ENCODE data around the gene USP6. TPM values are rescaled to one million over a fixed set of nuclear protein-coding genes. Genes with fewer than 3 reads are reported as not detected.

USP6 gene
- total RNA-seq, 1 experiment from 2014 or later, result 0.10 TPM

DNA sequence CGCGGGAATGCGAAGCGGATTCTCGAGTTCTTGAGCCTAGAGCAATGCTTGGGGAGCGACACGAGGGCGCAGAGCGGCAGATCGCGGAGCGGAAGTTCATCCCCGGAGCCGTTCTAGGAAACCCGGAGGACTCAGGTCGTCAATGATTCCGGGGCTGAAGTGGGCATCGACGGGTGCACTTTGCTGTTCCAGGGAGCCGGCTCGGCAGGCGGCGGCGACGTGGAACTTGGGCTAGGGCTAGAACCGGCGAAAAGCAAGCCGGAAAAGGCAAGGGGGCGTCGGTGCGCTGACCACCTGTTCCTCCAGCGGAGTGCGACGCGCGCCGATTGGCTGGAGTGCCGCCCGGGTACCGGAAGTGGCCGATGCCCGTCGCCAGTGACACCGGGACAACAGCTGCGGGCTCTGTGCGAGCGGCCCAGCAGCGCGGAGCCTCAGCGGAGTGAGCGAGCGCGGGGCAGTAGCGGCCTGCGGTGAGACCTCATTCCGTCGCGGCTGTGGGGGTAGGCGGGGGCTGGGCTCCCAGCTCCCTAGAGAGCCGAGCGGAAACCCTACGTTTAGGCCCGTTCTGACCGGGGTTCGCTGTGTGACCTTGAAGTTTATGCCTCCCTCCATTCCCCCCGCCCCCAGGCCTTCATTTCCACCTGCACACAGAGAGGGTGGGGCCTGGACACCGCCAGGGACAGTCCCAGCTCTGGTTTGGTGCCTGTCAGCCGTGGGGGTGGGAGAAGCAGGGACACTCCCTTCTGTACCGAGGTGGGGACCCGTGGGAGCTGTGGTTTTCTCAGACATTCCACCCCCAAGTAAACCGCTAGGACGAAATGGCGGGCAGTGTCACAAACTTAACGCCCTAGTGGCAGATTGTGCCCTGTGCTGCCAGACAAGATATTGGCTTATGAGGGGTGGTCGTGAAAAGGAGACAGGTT, 37.5 kb upstream of the USP6 start, which contains the start of gene ZFP3:
TSS of gene ZFP3 (plus strand) at position 362 of the 923 bp plus-strand sequence. CDS start 13,038 bp downstream, outside the sequence.
- Histone ChIP-seq H2AFZ (ENCODE audit: low read depth, low read length, poor library complexity, severe bottlenecking) (no peak within 1 kb of the TSS), H4K20me1 (ENCODE audit: insufficient read depth) (no peaks in the 10 kb centered on the region), H3K79me2 (ENCODE audit: insufficient read depth, low read length) (no peaks in the 10 kb centered on the region), H3K27ac (ENCODE audit: low read depth, low read length) (no peak within 1 kb of the TSS), H3K36me3 (ENCODE audit: control insufficient read depth in 1 of 2, insufficient read depth in 2 of 2, low read length in 2 of 2) (no peaks in the 10 kb centered on the region), H3K9me2 (ENCODE audit: insufficient read depth) (no peaks in the 10 kb centered on the region), H3K27me3 (ENCODE audit: insufficient read depth, low read length) (no peaks in the 10 kb centered on the region), H3K4me3 (replicated peaks in 1 of 2; ENCODE audit: low read depth in 1 of 2, low read length in 2 of 2) (no peak within 1 kb of the TSS), H3K4me1 (ENCODE audit: control insufficient read depth in 1 of 2, insufficient read depth in 2 of 2, low read length in 2 of 2) (no peaks in the 10 kb centered on the region), H3K9ac (ENCODE audit: low read length) (no peak within 1 kb of the TSS), H3K9me3 (ENCODE audit: control insufficient read depth in 1 of 2, insufficient read depth in 1 of 2, low read depth in 1 of 2, low read length in 2 of 2) (no peaks in the 10 kb centered on the region), H3K4me2 (ENCODE audit: low read length) (no peak within 1 kb of the TSS)
- ATAC-seq, result no peak
- ChIA-PET POLR2A (no interaction called here), RAD21 (ENCODE audit: low non-redundant PET in 1 of 2, low total read pairs in 2 of 2, uncharacterized antibody in 2 of 2, unreplicated experiment in 2 of 2) (no interaction called here), CTCF (no interaction called here)
- intact Hi-C loops (cut with micrococcal nuclease), result no loop called here
- BruUV-seq (replicated peaks), result no TSS peak
- DNase-seq (ENCODE audit: low read depth, low spot score), result no peak
- no peak for TF ChIP-seq SRF (IDR thresholded peaks at IDR 0.05; ENCODE audit: low read depth)
- no peak for TF ChIP-seq ELF1 (IDR thresholded peaks at IDR 0.05; ENCODE audit: borderline replicate concordance, low read depth)
- TF ChIP-seq SIN3A (IDR thresholded peaks at IDR 0.05; ENCODE audit: low read depth), result no peak
- TF ChIP-seq, protein P1, sequence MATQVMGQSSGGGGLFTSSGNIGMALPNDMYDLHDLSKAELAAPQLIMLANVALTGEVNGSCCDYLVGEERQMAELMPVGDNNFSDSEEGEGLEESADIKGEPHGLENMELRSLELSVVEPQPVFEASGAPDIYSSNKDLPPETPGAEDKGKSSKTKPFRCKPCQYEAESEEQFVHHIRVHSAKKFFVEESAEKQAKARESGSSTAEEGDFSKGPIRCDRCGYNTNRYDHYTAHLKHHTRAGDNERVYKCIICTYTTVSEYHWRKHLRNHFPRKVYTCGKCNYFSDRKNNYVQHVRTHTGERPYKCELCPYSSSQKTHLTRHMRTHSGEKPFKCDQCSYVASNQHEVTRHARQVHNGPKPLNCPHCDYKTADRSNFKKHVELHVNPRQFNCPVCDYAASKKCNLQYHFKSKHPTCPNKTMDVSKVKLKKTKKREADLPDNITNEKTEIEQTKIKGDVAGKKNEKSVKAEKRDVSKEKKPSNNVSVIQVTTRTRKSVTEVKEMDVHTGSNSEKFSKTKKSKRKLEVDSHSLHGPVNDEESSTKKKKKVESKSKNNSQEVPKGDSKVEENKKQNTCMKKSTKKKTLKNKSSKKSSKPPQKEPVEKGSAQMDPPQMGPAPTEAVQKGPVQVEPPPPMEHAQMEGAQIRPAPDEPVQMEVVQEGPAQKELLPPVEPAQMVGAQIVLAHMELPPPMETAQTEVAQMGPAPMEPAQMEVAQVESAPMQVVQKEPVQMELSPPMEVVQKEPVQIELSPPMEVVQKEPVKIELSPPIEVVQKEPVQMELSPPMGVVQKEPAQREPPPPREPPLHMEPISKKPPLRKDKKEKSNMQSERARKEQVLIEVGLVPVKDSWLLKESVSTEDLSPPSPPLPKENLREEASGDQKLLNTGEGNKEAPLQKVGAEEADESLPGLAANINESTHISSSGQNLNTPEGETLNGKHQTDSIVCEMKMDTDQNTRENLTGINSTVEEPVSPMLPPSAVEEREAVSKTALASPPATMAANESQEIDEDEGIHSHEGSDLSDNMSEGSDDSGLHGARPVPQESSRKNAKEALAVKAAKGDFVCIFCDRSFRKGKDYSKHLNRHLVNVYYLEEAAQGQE (IDR thresholded peaks at IDR 0.05; ENCODE audit: low read depth), result no peak
- no peak for TF ChIP-seq EZH2phosphoT487 (IDR thresholded peaks at IDR 0.05; ENCODE audit: borderline replicate concordance)
- no peak for TF ChIP-seq CBX3 (IDR thresholded peaks at IDR 0.05; ENCODE audit: low read depth)
- no peak for TF ChIP-seq JUND (IDR thresholded peaks at IDR 0.05)
- TF ChIP-seq, protein P2, sequence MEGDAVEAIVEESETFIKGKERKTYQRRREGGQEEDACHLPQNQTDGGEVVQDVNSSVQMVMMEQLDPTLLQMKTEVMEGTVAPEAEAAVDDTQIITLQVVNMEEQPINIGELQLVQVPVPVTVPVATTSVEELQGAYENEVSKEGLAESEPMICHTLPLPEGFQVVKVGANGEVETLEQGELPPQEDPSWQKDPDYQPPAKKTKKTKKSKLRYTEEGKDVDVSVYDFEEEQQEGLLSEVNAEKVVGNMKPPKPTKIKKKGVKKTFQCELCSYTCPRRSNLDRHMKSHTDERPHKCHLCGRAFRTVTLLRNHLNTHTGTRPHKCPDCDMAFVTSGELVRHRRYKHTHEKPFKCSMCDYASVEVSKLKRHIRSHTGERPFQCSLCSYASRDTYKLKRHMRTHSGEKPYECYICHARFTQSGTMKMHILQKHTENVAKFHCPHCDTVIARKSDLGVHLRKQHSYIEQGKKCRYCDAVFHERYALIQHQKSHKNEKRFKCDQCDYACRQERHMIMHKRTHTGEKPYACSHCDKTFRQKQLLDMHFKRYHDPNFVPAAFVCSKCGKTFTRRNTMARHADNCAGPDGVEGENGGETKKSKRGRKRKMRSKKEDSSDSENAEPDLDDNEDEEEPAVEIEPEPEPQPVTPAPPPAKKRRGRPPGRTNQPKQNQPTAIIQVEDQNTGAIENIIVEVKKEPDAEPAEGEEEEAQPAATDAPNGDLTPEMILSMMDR (IDR thresholded peaks at IDR 0.05 in 2 of 3, conservative IDR thresholded peaks at IDR 0.05 in 1 of 3; ENCODE audit: borderline replicate concordance in 1 of 3, insufficient read depth in 1 of 3, low read depth in 2 of 3, low read length in 2 of 3), result no peak
- TF ChIP-seq MAX (IDR thresholded peaks at IDR 0.05), result no peak
